CD4-positive, alpha-beta T cell (primary cell): ENCODE measurements around the gene OPN1MW3. TPM values are rescaled to one million over a fixed set of nuclear protein-coding genes. Genes with fewer than 3 reads are reported as not detected.

ENCODE experiments used
- ATAC-seq: fragments of 200-7000 bp; cut with Tn5 transposase; one replicate; pipeline ENCODE4 v1.10.0; 2022; ENCODE audit warnings: mild to moderate bottlenecking; ENCODE audit not compliant: poor library complexity
- CTCF ChIA-PET: fragments of 350-600 bp; sonication (Branson Sonifier 250); formaldehyde crosslinking; loops from one replicate; lab custom pipeline; 2021; ENCODE audit warnings: antibody characterized with exemption, inconsistent platforms; lab: Charles Lee
- POLR2A ChIA-PET: fragments of 350-600 bp; sonication (Branson Sonifier 250); formaldehyde crosslinking; loops from one replicate; lab custom pipeline; 2021; ENCODE audit warnings: antibody characterized with exemption, inconsistent platforms; lab: Charles Lee
- DNase-seq, 14 experiments: peaks; one replicate each; pipeline ENCODE4 v3.0.0-alpha.2; 2013 to 2020; ENCODE audit warnings: mixed read lengths in 2 of 14
- H3K27ac ChIP-seq, 2 donors: one replicate each; pipeline versions ENCODE4 v1.5.1 to v1.7.0; 2013; ENCODE audit warnings: low read length in 2 of 2, low read depth in 1 of 2, mild to moderate bottlenecking in 1 of 2
- H3K27me3 ChIP-seq, 2 experiments: 1 replicate in 1 of 2; 2 replicates in 1 of 2; pipeline versions ENCODE4 v1.6.1 to v1.7.0; 2013; ENCODE audit warnings: low read length in 2 of 2, control low read depth in 1 of 2, mild to moderate bottlenecking in 1 of 2, moderate library complexity in 1 of 2; ENCODE audit not compliant: insufficient read depth in 2 of 2, control insufficient read depth in 1 of 2
- H3K36me3 ChIP-seq: one replicate; pipeline ENCODE4 v1.6.1; 2013; ENCODE audit warnings: low read length, control low read depth; ENCODE audit not compliant: insufficient read depth
- H3K4me1 ChIP-seq: one replicate; pipeline ENCODE4 v1.6.1; 2013; ENCODE audit warnings: low read length, control low read depth; ENCODE audit not compliant: insufficient read depth
- H3K4me3 ChIP-seq: one replicate; pipeline ENCODE4 v1.5.1; 2013; ENCODE audit warnings: mild to moderate bottlenecking, low read length, moderate library complexity
- H3K9me3 ChIP-seq, 2 experiments: 1 replicate in 1 of 2; 2 replicates in 1 of 2; pipeline versions ENCODE4 v1.6.1 to v1.7.0; 2013; ENCODE audit warnings: low read length in 2 of 2, mild to moderate bottlenecking in 2 of 2, control low read depth in 1 of 2, moderate library complexity in 1 of 2; ENCODE audit not compliant: control insufficient read depth in 1 of 2, insufficient read depth in 1 of 2
- H3K27ac Mint-ChIP-seq: one replicate; pipeline ENCODE4 v1.8.0; 2020; ENCODE audit warnings: mixed read lengths
- H3K27me3 Mint-ChIP-seq: one replicate; pipeline ENCODE4 v1.8.0; 2021; ENCODE audit warnings: mixed read lengths
- H3K36me3 Mint-ChIP-seq: one replicate; pipeline ENCODE4 v1.8.0; 2021; ENCODE audit warnings: low read depth, mixed read lengths
- H3K4me1 Mint-ChIP-seq: one replicate; pipeline ENCODE4 v1.8.0; 2021; ENCODE audit warnings: low read depth, mixed read lengths
- H3K4me3 Mint-ChIP-seq: one replicate; pipeline ENCODE4 v1.8.0; 2020; ENCODE audit warnings: mild to moderate bottlenecking, mixed read lengths
- H3K9me3 Mint-ChIP-seq: one replicate; pipeline ENCODE4 v1.8.0; 2020; ENCODE audit warnings: mixed read lengths
- intact Hi-C, 2 experiments: fragments of 100-400 bp; cut with DNase I in 1 of 2; cut with micrococcal nuclease in 1 of 2; formaldehyde crosslinking; loops; one replicate each; pipeline versions ENCODE4 v1.15.1 to v1.9.0; 2023 to 2025; cut with DNase I, micrococcal nuclease
- total RNA-seq, 174 experiments: library from RNA in 2 of 174; stranded (reverse) in 2 of 174; gene quantifications; one replicate each; pipeline ENCODE4 v1.2.3 and lab custom pipeline; 2021 to 2026
- TF ChIP-seq, protein P1 (sequence below): fragments of 200-600 bp; IDR thresholded peaks from one replicate; pipeline ENCODE4 v1.8.0; 2022; ENCODE audit warnings: antibody characterized with exemption, mild to moderate bottlenecking

Gene OPN1MW3
- total RNA-seq, 2 experiments from 2014 or later = not detected

- Histone ChIP-seq H3K27me3 (no peaks in the 10 kb centered on the region), H3K4me1 (peaks cover 49% of the 10 kb centered on the region), H3K9me3 (no peaks in the 10 kb centered on the region), H3K27ac (no peak overlapping the region), H3K4me3 (no peak overlapping the region), H3K36me3 (no peaks in the 10 kb centered on the region)
- H3K27me3 Mint-ChIP-seq = no peaks in the 10 kb centered on the region
- H3K9me3 Mint-ChIP-seq = no peaks in the 10 kb centered on the region
- POLR2A ChIA-PET = no interaction called here
- TF ChIP-seq, protein P1, sequence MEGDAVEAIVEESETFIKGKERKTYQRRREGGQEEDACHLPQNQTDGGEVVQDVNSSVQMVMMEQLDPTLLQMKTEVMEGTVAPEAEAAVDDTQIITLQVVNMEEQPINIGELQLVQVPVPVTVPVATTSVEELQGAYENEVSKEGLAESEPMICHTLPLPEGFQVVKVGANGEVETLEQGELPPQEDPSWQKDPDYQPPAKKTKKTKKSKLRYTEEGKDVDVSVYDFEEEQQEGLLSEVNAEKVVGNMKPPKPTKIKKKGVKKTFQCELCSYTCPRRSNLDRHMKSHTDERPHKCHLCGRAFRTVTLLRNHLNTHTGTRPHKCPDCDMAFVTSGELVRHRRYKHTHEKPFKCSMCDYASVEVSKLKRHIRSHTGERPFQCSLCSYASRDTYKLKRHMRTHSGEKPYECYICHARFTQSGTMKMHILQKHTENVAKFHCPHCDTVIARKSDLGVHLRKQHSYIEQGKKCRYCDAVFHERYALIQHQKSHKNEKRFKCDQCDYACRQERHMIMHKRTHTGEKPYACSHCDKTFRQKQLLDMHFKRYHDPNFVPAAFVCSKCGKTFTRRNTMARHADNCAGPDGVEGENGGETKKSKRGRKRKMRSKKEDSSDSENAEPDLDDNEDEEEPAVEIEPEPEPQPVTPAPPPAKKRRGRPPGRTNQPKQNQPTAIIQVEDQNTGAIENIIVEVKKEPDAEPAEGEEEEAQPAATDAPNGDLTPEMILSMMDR = no peak
- H3K4me1 Mint-ChIP-seq = peaks cover 37% of the 10 kb centered on the region
- no peak overlapping the region for H3K27ac Mint-ChIP-seq
- intact Hi-C loops = no loop called here
- H3K36me3 Mint-ChIP-seq = no peaks in the 10 kb centered on the region
- ATAC-seq (no peak), DNase-seq (no peak)
- CTCF ChIA-PET = no interaction called here
- H3K4me3 Mint-ChIP-seq = no peak overlapping the region
These were observed 54.7 kb downstream of the OPN1MW3 start for GRCh38 chrX:154312116-154312515.

GRCh38 chrX:154313147-154313546, 55.8 kb downstream of the OPN1MW3 start:
- H3K4me1 ChIP-seq = peaks cover 49% of the 10 kb centered on the region
- H3K27me3 Mint-ChIP-seq = no peaks in the 10 kb centered on the region
- ChIA-PET POLR2A (no interaction called here), CTCF (no interaction called here)
- peak overlapping the region; percentile 72 for H3K27ac Mint-ChIP-seq
- H3K27me3 ChIP-seq = no peaks in the 10 kb centered on the region
- H3K9me3 ChIP-seq = no peaks in the 10 kb centered on the region
- DNase-seq (peak in 1 of 14 experiments; percentile 73), ATAC-seq (peak; percentile 47)
- intact Hi-C loops = no loop called here
- no peaks in the 10 kb centered on the region for H3K9me3 Mint-ChIP-seq
- H3K4me3 ChIP-seq = no peak overlapping the region
- TF ChIP-seq, protein P1 = no peak
- H3K27ac ChIP-seq = peak overlapping the region in 1 of 2 donors; percentile 40
- H3K4me1 Mint-ChIP-seq = peaks cover 34% of the 10 kb centered on the region
- no peaks in the 10 kb centered on the region for H3K36me3 Mint-ChIP-seq
- H3K4me3 Mint-ChIP-seq = no peak overlapping the region
- no peaks in the 10 kb centered on the region for H3K36me3 ChIP-seq

- peaks cover 37% of the 10 kb centered on the region for H3K4me1 ChIP-seq
- intact Hi-C loops = no loop called here
- Mint-ChIP-seq H3K9me3 (no peaks in the 10 kb centered on the region), H3K27ac (no peak overlapping the region), H3K4me1 (peaks cover 31% of the 10 kb centered on the region), H3K36me3 (no peaks in the 10 kb centered on the region), H3K4me3 (no peak overlapping the region), H3K27me3 (no peaks in the 10 kb centered on the region)
- no peak overlapping the region for H3K27ac ChIP-seq
- TF ChIP-seq, protein P1 = no peak
- ATAC-seq = no peak
- ChIA-PET CTCF (no interaction called here), POLR2A (no interaction called here)
- H3K36me3 ChIP-seq = no peaks in the 10 kb centered on the region
- no peaks in the 10 kb centered on the region for H3K9me3 ChIP-seq
- H3K27me3 ChIP-seq = no peaks in the 10 kb centered on the region
- DNase-seq = no peak
- H3K4me3 ChIP-seq = no peak overlapping the region
These were observed 58.0 kb downstream of the OPN1MW3 start for GRCh38 chrX:154315416-154315815.
